Hepatocyte (in vitro differentiated cells): ENCODE data around the gene MXD3. TPM values are rescaled to one million over a fixed set of nuclear protein-coding genes. Genes with fewer than 3 reads are reported as not detected.
"Not testable (repeated sequence)": the region's sequence is repeated elsewhere in the genome, so short reads cannot be mapped to it uniquely, and the experiment has no call there.

Experiments
- DNase-seq: peaks from one replicate; pipeline ENCODE4 v3.0.0-alpha.2; 2016; ENCODE audit warnings: low spot score
- H2AFZ ChIP-seq: fragments of 200-600 bp; sonication (generic); 2 replicates; pipeline ENCODE4 v1.6.0; 2016; ENCODE audit warnings: antibody characterized with exemption, mild to moderate bottlenecking
- H3K27ac ChIP-seq: fragments of 200-600 bp; sonication (generic); 2 replicates; pipeline ENCODE4 v1.5.1; 2016; ENCODE audit warnings: mild to moderate bottlenecking
- H3K27me3 ChIP-seq: fragments of 200-600 bp; sonication (generic); 2 replicates; pipeline ENCODE4 v1.6.1; 2016
- H3K36me3 ChIP-seq: fragments of 200-600 bp; sonication (generic); replicated peaks from 2 replicates; pipeline ENCODE4 v1.5.1; 2016; ENCODE audit warnings: low read depth; ENCODE audit not compliant: insufficient read depth
- H3K4me1 ChIP-seq: fragments of 200-600 bp; sonication (generic); 2 replicates; pipeline ENCODE4 v1.5.1; 2016; ENCODE audit warnings: mild to moderate bottlenecking, moderate library complexity; ENCODE audit not compliant: insufficient read depth
- H3K4me2 ChIP-seq: fragments of 200-600 bp; sonication (generic); 2 replicates; pipeline ENCODE4 v1.6.0; 2016
- H3K4me3 ChIP-seq: fragments of 200-600 bp; sonication (generic); 2 replicates; pipeline ENCODE4 v1.5.1; 2016; ENCODE audit warnings: mild to moderate bottlenecking
- H3K79me2 ChIP-seq: fragments of 200-600 bp; sonication (generic); 2 replicates; pipeline ENCODE4 v1.6.0; 2017; ENCODE audit warnings: mild to moderate bottlenecking
- H3K9me2 ChIP-seq: fragments of 200-600 bp; sonication (generic); replicated peaks from 2 replicates; pipeline ENCODE4 v1.6.0; 2017; ENCODE audit warnings: mild to moderate bottlenecking; ENCODE audit not compliant: insufficient read depth
- H3K9me3 ChIP-seq: fragments of 200-600 bp; sonication (generic); 2 replicates; pipeline ENCODE4 v1.5.1; 2016; ENCODE audit warnings: low read depth, mild to moderate bottlenecking
- H4K20me1 ChIP-seq: fragments of 200-600 bp; sonication (generic); 2 replicates; pipeline ENCODE4 v1.6.0; 2016; ENCODE audit warnings: mild to moderate bottlenecking; ENCODE audit not compliant: insufficient read depth, poor library complexity, severe bottlenecking
- EZH2 ChIP-seq: fragments of 200-600 bp; sonication (generic); IDR thresholded peaks from 2 replicates; pipeline ENCODE4 v1.6.1; 2016; ENCODE audit warnings: antibody characterized with exemption, mild to moderate bottlenecking, borderline replicate concordance
- EZH2phosphoT487 ChIP-seq: fragments of 200-600 bp; sonication (generic); IDR thresholded peaks from one replicate; pipeline ENCODE4 v1.6.1; 2018; ENCODE audit warnings: antibody characterized with exemption, mild to moderate bottlenecking, low read depth, moderate library complexity; ENCODE audit not compliant: unreplicated experiment, severe bottlenecking
- WGBS: methylation state at CpG from one replicate; pipeline ENCODE4 v1.1.6; 2016; ENCODE audit warnings: low lambda C conversion rate; ENCODE audit errors: missing lambda C conversion rate; 5-methylcytosine and 5-hydroxymethylcytosine counted together
- polyA plus RNA-seq: library from polyadenylated mRNA; unstranded; fragments of >200 nt; fragmentation: Nextera tagmentation; extraction: Ambion mirVana; gene quantifications from 2 replicates; pipeline ENCODE4 v1.2.1, GENCODE V29; 2016
- total RNA-seq: library from RNA; depleted of rRNA; stranded (reverse); fragments of >200 nt; gene quantifications from 2 replicates; pipeline ENCODE4 v1.2.3, GENCODE V29; 2014
- TF ChIP-seq, protein P1 (sequence below): fragments of 200-600 bp; sonication (generic); IDR thresholded peaks from 2 replicates; pipeline ENCODE4 v1.5.1; 2016; ENCODE audit warnings: antibody characterized with exemption, mild to moderate bottlenecking; ENCODE audit not compliant: poor library complexity

The MXD3 gene
- total and polyA plus RNA-seq, 2 experiments from 2014 or later, result 11.9 to 22.3 TPM

GRCh38 chr5:177346820-177347219, 35.1 kb upstream of the MXD3 start:
- peak overlapping the region; percentile 45 for H3K4me2 ChIP-seq
- peaks cover 16% of the 10 kb centered on the region for H3K4me1 ChIP-seq
- H4K20me1 ChIP-seq, result peaks cover 25% of the 10 kb centered on the region
- no peaks in the 10 kb centered on the region for H3K27me3 ChIP-seq
- H3K36me3 ChIP-seq, result no peaks in the 10 kb centered on the region
- H3K4me3 ChIP-seq, result no peak overlapping the region
- H2AFZ ChIP-seq, result no peak overlapping the region
- H3K79me2 ChIP-seq, result peaks cover 95% of the 10 kb centered on the region
- no peak overlapping the region for H3K27ac ChIP-seq
- 88% methylated on average over 4 of the region's 4 CpGs for WGBS
- no peak for DNase-seq
- H3K9me2 ChIP-seq, result no peaks in the 10 kb centered on the region
- TF ChIP-seq, protein P1, sequence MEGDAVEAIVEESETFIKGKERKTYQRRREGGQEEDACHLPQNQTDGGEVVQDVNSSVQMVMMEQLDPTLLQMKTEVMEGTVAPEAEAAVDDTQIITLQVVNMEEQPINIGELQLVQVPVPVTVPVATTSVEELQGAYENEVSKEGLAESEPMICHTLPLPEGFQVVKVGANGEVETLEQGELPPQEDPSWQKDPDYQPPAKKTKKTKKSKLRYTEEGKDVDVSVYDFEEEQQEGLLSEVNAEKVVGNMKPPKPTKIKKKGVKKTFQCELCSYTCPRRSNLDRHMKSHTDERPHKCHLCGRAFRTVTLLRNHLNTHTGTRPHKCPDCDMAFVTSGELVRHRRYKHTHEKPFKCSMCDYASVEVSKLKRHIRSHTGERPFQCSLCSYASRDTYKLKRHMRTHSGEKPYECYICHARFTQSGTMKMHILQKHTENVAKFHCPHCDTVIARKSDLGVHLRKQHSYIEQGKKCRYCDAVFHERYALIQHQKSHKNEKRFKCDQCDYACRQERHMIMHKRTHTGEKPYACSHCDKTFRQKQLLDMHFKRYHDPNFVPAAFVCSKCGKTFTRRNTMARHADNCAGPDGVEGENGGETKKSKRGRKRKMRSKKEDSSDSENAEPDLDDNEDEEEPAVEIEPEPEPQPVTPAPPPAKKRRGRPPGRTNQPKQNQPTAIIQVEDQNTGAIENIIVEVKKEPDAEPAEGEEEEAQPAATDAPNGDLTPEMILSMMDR, result no peak
- no peak for TF ChIP-seq EZH2phosphoT487
- no peak for TF ChIP-seq EZH2
- H3K9me3 ChIP-seq, result no peaks in the 10 kb centered on the region

- WGBS, result 95% methylated on average over 6 of the region's 6 CpGs
- Histone ChIP-seq H3K79me2 (peaks cover 98% of the 10 kb centered on the region), H3K9me3 (no peaks in the 10 kb centered on the region), H3K9me2 (no peaks in the 10 kb centered on the region), H3K4me3 (no peak overlapping the region), H3K4me2 (no peak overlapping the region), H3K36me3 (no peaks in the 10 kb centered on the region), H4K20me1 (peaks cover 21% of the 10 kb centered on the region), H3K4me1 (peaks cover 10% of the 10 kb centered on the region), H3K27ac (no peak overlapping the region), H3K27me3 (no peaks in the 10 kb centered on the region), H2AFZ (no peak overlapping the region)
- DNase-seq, result no peak
- TF ChIP-seq, protein P1, result no peak
- no peak for TF ChIP-seq EZH2
- TF ChIP-seq EZH2phosphoT487, result no peak
These were observed 33.2 kb upstream of the MXD3 start for GRCh38 chr5:177344891-177345290.

DNA sequence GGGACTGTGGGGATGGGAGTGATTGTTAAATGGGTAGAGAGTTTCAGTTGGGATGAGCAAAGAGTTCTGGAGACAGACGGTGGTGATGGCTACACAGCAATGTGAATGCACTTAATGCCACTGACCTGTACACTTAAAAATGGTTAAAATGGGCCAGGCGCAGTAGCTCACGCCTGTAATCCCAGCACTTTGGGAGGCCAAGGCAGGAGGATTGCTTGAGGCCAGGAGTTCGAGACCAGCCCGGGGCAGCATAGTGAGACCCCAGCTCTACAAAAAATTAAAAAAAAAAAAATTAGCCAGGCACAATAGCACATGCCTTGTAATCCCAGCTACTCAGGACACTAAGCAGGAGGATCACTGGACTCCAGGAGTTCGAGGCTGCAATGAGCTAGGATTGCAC, 32.1 kb upstream of the MXD3 start:
- Histone ChIP-seq H2AFZ (no peak overlapping the region), H3K27me3 (no peaks in the 10 kb centered on the region), H3K9me3 (no peaks in the 10 kb centered on the region), H3K27ac (no peak overlapping the region), H4K20me1 (peaks cover 26% of the 10 kb centered on the region), H3K4me1 (peaks cover under 1% of the 10 kb centered on the region), H3K4me2 (no peak overlapping the region), H3K36me3 (no peaks in the 10 kb centered on the region), H3K4me3 (no peak overlapping the region), H3K9me2 (no peaks in the 10 kb centered on the region), H3K79me2 (peaks cover 96% of the 10 kb centered on the region)
- TF ChIP-seq EZH2phosphoT487 (no peak), EZH2 (no peak)
- TF ChIP-seq, protein P1, result no peak
- WGBS, result 99% methylated on average over 6 of the region's 6 CpGs
- DNase-seq, result no peak

GRCh38 chr5:177343000-177343399, 31.3 kb upstream of the MXD3 start:
- H3K4me1 ChIP-seq, H3K9me2 ChIP-seq, DNase-seq, H2AFZ ChIP-seq, H3K4me2 ChIP-seq, H3K9me3 ChIP-seq, H3K36me3 ChIP-seq, H3K4me3 ChIP-seq, H3K27me3 ChIP-seq, H3K27ac ChIP-seq: not testable (repeated sequence)
- Histone ChIP-seq H4K20me1 (peaks cover 26% of the 10 kb centered on the region), H3K79me2 (peaks cover 88% of the 10 kb centered on the region)
- WGBS, result 96% methylated on average over 14 of the region's 14 CpGs
